GM18507 (cell line): ENCODE measurements around the gene CACNB4.
"Not testable (repeated sequence)": the region's sequence is repeated elsewhere in the genome, so short reads cannot be mapped to it uniquely, and the experiment has no call there.

Experiments
- DNase-seq: peaks from one replicate; pipeline ENCODE4 v3.0.0; 2011; ENCODE audit warnings: low read depth; ENCODE audit not compliant: insufficient read length; ENCODE audit errors: extremely low spot score
- FAIRE-seq: peaks from 2 replicates; lab custom pipeline; 2011; peaks lifted over from hg19 to GRCh38; lab: Jason Lieb, UNC

The CACNB4 gene

GRCh38 chr2:152092095-152092494 lies 6.7 kb downstream of the CACNB4 start:
- DNase-seq (no peak), FAIRE-seq (no peak)

GRCh38 chr2:152090726-152091125 lies 8.1 kb downstream of the CACNB4 start:
- DNase-seq, FAIRE-seq: not testable (repeated sequence)

GRCh38 chr2:152089238-152089637 lies 9.6 kb downstream of the CACNB4 start:
- FAIRE-seq (no peak), DNase-seq (no peak)

GRCh38 chr2:152088006-152088405 lies 10.8 kb downstream of the CACNB4 start:
- DNase-seq (no peak), FAIRE-seq (no peak)

GRCh38 chr2:152086231-152086630 lies 12.6 kb downstream of the CACNB4 start:
- no peak for DNase-seq
- peak; percentile 5 for FAIRE-seq

- FAIRE-seq (no peak), DNase-seq (no peak)
Observed at GRCh38 chr2:152084076-152084475, 14.8 kb downstream of the CACNB4 start.

- no peak for DNase-seq
- FAIRE-seq: no peak
Observed at GRCh38 chr2:152083202-152083875, 15.5 kb downstream of the CACNB4 start.

GRCh38 chr2:152078662-152079061 lies 20.2 kb downstream of the CACNB4 start:
- FAIRE-seq (peak; percentile 75), DNase-seq (no peak)

- no peak for FAIRE-seq
- DNase-seq: no peak
Observed at GRCh38 chr2:152078023-152078422, 20.8 kb downstream of the CACNB4 start.

- no peak for FAIRE-seq
- no peak for DNase-seq
Observed at GRCh38 chr2:152075461-152076050, 23.3 kb downstream of the CACNB4 start.

GRCh38 chr2:152072011-152072410 lies 26.8 kb downstream of the CACNB4 start:
- DNase-seq: no peak
- FAIRE-seq: no peak

GRCh38 chr2:152071518-152071917 lies 27.3 kb downstream of the CACNB4 start:
- no peak for DNase-seq
- no peak for FAIRE-seq

GRCh38 chr2:152071092-152071491 lies 27.8 kb downstream of the CACNB4 start:
- DNase-seq (no peak), FAIRE-seq (peak; percentile 49)

GRCh38 chr2:152068226-152068625 lies 30.6 kb downstream of the CACNB4 start:
- DNase-seq: no peak
- FAIRE-seq: no peak

- FAIRE-seq (no peak), DNase-seq (no peak)
Observed at GRCh38 chr2:152067823-152068222, 31.0 kb downstream of the CACNB4 start.

- no peak for FAIRE-seq
- DNase-seq: no peak
Observed at GRCh38 chr2:152065945-152066344, 32.9 kb downstream of the CACNB4 start.

- DNase-seq: no peak
- FAIRE-seq: no peak
Observed at GRCh38 chr2:152064001-152064400, 34.8 kb downstream of the CACNB4 start.

GRCh38 chr2:152063325-152063924 lies 35.4 kb downstream of the CACNB4 start:
- FAIRE-seq (no peak), DNase-seq (no peak)

- DNase-seq (peak; percentile 20), FAIRE-seq (peak; percentile 83)
Observed at GRCh38 chr2:152062125-152063091, 36.4 kb downstream of the CACNB4 start.

GRCh38 chr2:152061383-152061782 lies 37.5 kb downstream of the CACNB4 start:
- no peak for FAIRE-seq
- DNase-seq: no peak
